WTC11 (cell line): ENCODE measurements around the gene MX1. TPM values are rescaled to one million over a fixed set of nuclear protein-coding genes. Genes with fewer than 3 reads are reported as not detected.

ENCODE experiments used
- ATAC-seq: fragments of 200-7000 bp; cut with Tn5 transposase; 2 replicates; pipeline ENCODE4 v1.10.0; 2021; ENCODE audit warnings: mild to moderate bottlenecking, moderate library complexity
- CTCF ChIA-PET: fragments of 300-600 bp; sonication (Branson Sonifier 250); formaldehyde crosslinking; loops from one replicate; lab custom pipeline; 2021; ENCODE audit warnings: antibody characterized with exemption; lab: Charles Lee
- POLR2A ChIA-PET: fragments of 350-600 bp; sonication (Branson Sonifier 250); formaldehyde crosslinking; loops from one replicate; lab custom pipeline; 2021; ENCODE audit warnings: antibody characterized with exemption; lab: Charles Lee
- DNase-seq: peaks from one replicate; pipeline ENCODE4 v3.0.0; 2021; ENCODE audit warnings: low spot score
- H3K27ac Mint-ChIP-seq: 2 replicates; pipeline ENCODE4 v1.8.0; 2021; ENCODE audit warnings: mixed read lengths
- H3K27me3 Mint-ChIP-seq: 2 replicates; pipeline ENCODE4 v1.8.0; 2021; ENCODE audit warnings: low read depth, mild to moderate bottlenecking, moderate library complexity, mixed read lengths
- H3K36me3 Mint-ChIP-seq: 2 replicates; pipeline ENCODE4 v1.8.0; 2021; ENCODE audit warnings: mixed read lengths
- H3K4me1 Mint-ChIP-seq: 2 replicates; pipeline ENCODE4 v1.8.0; 2022; ENCODE audit warnings: mixed read lengths
- H3K4me3 Mint-ChIP-seq: 2 replicates; pipeline ENCODE4 v1.8.0; 2021; ENCODE audit warnings: mild to moderate bottlenecking, moderate library complexity, mixed read lengths
- H3K9me3 Mint-ChIP-seq: 2 replicates; pipeline ENCODE4 v1.8.0; 2021; ENCODE audit warnings: mixed read lengths
- ARID4B ChIP-seq: sonication (generic); formaldehyde crosslinking; IDR thresholded peaks from 2 replicates; pipeline ENCODE4 v1.8.0; 2023; ENCODE audit warnings: missing genetic modification reagents, mild to moderate bottlenecking, borderline replicate concordance
- ESRRA ChIP-seq: sonication (generic); formaldehyde crosslinking; IDR thresholded peaks from 2 replicates; pipeline ENCODE4 v1.8.1; 2022; ENCODE audit warnings: mild to moderate bottlenecking, missing genetic modification reagents, borderline replicate concordance
- ETV6 ChIP-seq: sonication (generic); formaldehyde crosslinking; IDR thresholded peaks from 2 replicates; pipeline ENCODE4 v1.8.1; 2022; ENCODE audit warnings: mild to moderate bottlenecking, missing genetic modification reagents
- HMGA2 ChIP-seq: fragments of 250-450 bp; sonication (Bioruptor Pico); IDR thresholded peaks from 2 replicates; pipeline ENCODE4 v1.4.0; 2021; ENCODE audit warnings: mild to moderate bottlenecking, moderate library complexity
- JAZF1 ChIP-seq: fragments of 250-450 bp; sonication (Bioruptor Pico); IDR thresholded peaks from 2 replicates; pipeline ENCODE4 v1.9.0; 2021; ENCODE audit warnings: moderate library complexity, mild to moderate bottlenecking, inconsistent platforms
- MXD4 ChIP-seq: fragments of 250-450 bp; sonication (Bioruptor Pico); IDR thresholded peaks from 2 replicates; pipeline ENCODE4 v1.8.0; 2021; ENCODE audit warnings: mild to moderate bottlenecking, moderate library complexity, borderline replicate concordance
- SP1 ChIP-seq: sonication (generic); formaldehyde crosslinking; conservative IDR thresholded peaks from 2 replicates; pipeline ENCODE4 v1.8.1; 2022; ENCODE audit warnings: missing genetic modification reagents
- TP53 ChIP-seq: sonication (generic); formaldehyde crosslinking; IDR thresholded peaks from 2 replicates; pipeline ENCODE4 v1.8.1; 2023; ENCODE audit warnings: mild to moderate bottlenecking, missing genetic modification reagents
- ZNF219 ChIP-seq: sonication (generic); formaldehyde crosslinking; IDR thresholded peaks from 2 replicates; pipeline ENCODE4 v1.8.0; 2023; ENCODE audit warnings: missing genetic modification reagents, mild to moderate bottlenecking, borderline replicate concordance
- ZNF532 ChIP-seq: fragments of 250-450 bp; sonication (Bioruptor Pico); IDR thresholded peaks from 2 replicates; pipeline ENCODE4 v1.9.0; 2021; ENCODE audit warnings: mild to moderate bottlenecking, borderline replicate concordance
- total RNA-seq: library from RNA; stranded (reverse); gene quantifications from 3 replicates; pipeline ENCODE4 v1.2.3, GENCODE V29; 2021
- TF ChIP-seq, protein P1 (sequence below): sonication (generic); formaldehyde crosslinking; IDR thresholded peaks from 2 replicates; pipeline ENCODE4 v1.8.0; 2022; ENCODE audit warnings: mild to moderate bottlenecking, missing genetic modification reagents
- TF ChIP-seq, protein P2 (sequence below): fragments of 250-450 bp; sonication (Bioruptor Pico); IDR thresholded peaks from 2 replicates; pipeline ENCODE4 v1.8.0; 2021; ENCODE audit warnings: mild to moderate bottlenecking

Gene MX1
- total RNA-seq, 1 experiment from 2014 or later, result 3.6 TPM

- CTCF ChIA-PET, result interaction anchor here (1.0 kb wide), 1 partner anchor 120 kb away, joined by 3 read pairs; no protein-coding TSS in a partner anchor
- POLR2A ChIA-PET, result no interaction called here
- H3K27me3 Mint-ChIP-seq, result no peaks in the 10 kb centered on the region
- no peaks in the 10 kb centered on the region for H3K36me3 Mint-ChIP-seq
- ATAC-seq, result no peak
- no peak overlapping the region for H3K4me3 Mint-ChIP-seq
- DNase-seq, result no peak
- TF ChIP-seq ARID4B (CRISPR knock-in tag), result no peak
- TF ChIP-seq ZNF532 (CRISPR knock-in tag), result no peak
- TF ChIP-seq ETV6 (CRISPR knock-in tag), result no peak
- TF ChIP-seq TP53 (CRISPR knock-in tag), result no peak
- no peak for TF ChIP-seq ESRRA (CRISPR knock-in tag)
- no peak for TF ChIP-seq ZNF219
- no peak for TF ChIP-seq SP1 (CRISPR knock-in tag)
- TF ChIP-seq, protein P1, sequence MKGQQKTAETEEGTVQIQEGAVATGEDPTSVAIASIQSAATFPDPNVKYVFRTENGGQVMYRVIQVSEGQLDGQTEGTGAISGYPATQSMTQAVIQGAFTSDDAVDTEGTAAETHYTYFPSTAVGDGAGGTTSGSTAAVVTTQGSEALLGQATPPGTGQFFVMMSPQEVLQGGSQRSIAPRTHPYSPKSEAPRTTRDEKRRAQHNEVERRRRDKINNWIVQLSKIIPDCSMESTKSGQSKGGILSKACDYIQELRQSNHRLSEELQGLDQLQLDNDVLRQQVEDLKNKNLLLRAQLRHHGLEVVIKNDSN (CRISPR knock-in tag), result no peak
- TF ChIP-seq, all 79 proteins: peak for 0
- H3K9me3 Mint-ChIP-seq, result no peaks in the 10 kb centered on the region
- H3K4me1 Mint-ChIP-seq, result no peaks in the 10 kb centered on the region
- H3K27ac Mint-ChIP-seq, result no peak overlapping the region
Measured at GRCh38 chr21:41403331-41403730, 22.7 kb upstream of the MX1 start.

DNA sequence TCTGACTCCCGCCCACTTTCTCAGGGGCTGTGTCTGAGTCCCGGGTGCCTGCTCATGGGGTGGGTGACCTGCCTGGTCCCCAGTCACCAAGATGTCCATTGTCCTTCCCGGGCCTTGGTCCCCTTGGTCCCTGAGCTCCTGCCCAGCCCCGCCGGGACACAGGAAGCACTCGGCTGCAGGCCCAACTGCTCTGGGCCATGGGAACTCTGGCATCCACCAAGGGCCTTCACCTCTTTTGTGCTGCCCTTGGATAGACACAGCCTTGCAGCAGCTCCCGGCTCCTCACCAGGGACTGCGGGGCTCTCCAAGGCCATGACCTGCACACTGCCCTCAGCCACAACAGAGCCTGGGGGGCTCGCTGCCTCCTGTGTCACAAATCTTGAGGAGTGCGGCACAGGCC lies 22.1 kb upstream of the MX1 start:
- DNase-seq (no peak), ATAC-seq (no peak)
- H3K4me1 Mint-ChIP-seq, result no peaks in the 10 kb centered on the region
- POLR2A ChIA-PET, result no interaction called here
- no peaks in the 10 kb centered on the region for H3K9me3 Mint-ChIP-seq
- H3K4me3 Mint-ChIP-seq, result no peak overlapping the region
- no peaks in the 10 kb centered on the region for H3K27me3 Mint-ChIP-seq
- H3K27ac Mint-ChIP-seq, result no peak overlapping the region
- no peak for TF ChIP-seq HMGA2 (CRISPR knock-in tag)
- no peak for TF ChIP-seq JAZF1 (CRISPR knock-in tag)
- TF ChIP-seq, protein P2, sequence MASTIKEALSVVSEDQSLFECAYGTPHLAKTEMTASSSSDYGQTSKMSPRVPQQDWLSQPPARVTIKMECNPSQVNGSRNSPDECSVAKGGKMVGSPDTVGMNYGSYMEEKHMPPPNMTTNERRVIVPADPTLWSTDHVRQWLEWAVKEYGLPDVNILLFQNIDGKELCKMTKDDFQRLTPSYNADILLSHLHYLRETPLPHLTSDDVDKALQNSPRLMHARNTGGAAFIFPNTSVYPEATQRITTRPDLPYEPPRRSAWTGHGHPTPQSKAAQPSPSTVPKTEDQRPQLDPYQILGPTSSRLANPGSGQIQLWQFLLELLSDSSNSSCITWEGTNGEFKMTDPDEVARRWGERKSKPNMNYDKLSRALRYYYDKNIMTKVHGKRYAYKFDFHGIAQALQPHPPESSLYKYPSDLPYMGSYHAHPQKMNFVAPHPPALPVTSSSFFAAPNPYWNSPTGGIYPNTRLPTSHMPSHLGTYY (CRISPR knock-in tag), result no peak
- CTCF ChIA-PET, result interaction anchor here (1.0 kb wide), 1 partner anchor 121 kb away, joined by 3 read pairs; no protein-coding TSS in a partner anchor
- H3K36me3 Mint-ChIP-seq, result no peaks in the 10 kb centered on the region

DNA sequence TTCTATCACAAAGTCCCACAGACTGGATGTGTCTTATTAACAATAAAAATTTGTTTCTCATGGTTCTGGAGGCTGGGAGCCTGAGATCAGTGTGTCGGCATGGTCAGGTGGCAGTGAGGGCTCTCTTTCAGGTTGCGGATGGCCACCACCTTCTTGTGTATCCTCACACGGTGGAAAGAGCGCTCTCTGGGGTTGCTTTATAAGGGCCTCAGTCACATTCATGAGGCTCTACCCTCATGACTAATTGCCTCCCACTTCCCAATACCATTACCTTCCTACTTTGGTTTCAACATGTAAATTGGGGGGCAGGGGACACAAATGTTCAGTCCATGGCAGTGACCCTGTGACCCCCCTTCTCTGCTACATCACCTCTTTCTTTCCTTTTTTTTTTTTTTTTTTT lies 20.7 kb upstream of the MX1 start:
- H3K9me3 Mint-ChIP-seq, result peaks cover 3% of the 10 kb centered on the region
- ChIA-PET CTCF (interaction anchor here (0.7 kb wide), 1 partner anchor 51 kb away, joined by 6 read pairs; no protein-coding TSS in a partner anchor), POLR2A (no interaction called here)
- no peaks in the 10 kb centered on the region for H3K4me1 Mint-ChIP-seq
- H3K27ac Mint-ChIP-seq, result no peak overlapping the region
- H3K36me3 Mint-ChIP-seq, result peaks cover 5% of the 10 kb centered on the region
- H3K4me3 Mint-ChIP-seq, result no peak overlapping the region
- no peaks in the 10 kb centered on the region for H3K27me3 Mint-ChIP-seq
- DNase-seq, result no peak
- TF ChIP-seq MXD4, result no peak
- no peak for TF ChIP-seq TP53 (CRISPR knock-in tag)
- no peak for ATAC-seq
